ENCODE measurements around the gene PARD3B.
A peak's percentile ranks its signal among the peaks of the same experiment; 100 is the strongest.

Gene PARD3B

DNA sequence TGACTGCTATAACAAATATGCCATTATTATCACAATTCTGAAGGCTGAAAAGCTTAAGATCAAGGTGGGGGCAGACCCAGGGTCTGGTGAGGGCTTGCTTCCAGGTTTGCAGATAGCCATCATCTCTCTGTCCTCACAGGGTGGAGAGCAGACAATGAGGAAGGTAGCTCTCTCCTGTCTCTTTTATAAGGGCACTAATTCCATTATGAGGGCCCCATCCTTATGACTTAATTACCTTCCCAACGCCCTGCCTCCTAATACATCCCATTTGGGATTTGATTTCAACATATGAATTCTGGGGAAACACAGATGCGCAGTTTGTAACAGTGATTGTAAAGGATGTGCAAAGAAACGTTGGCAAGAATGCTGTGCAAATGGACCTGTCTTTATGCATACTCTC, 44.8 kb downstream of the PARD3B start:
- no peak for FAIRE-seq

- no peak for FAIRE-seq
Measured at GRCh38 chr2:204591225-204591624, 46.0 kb downstream of the PARD3B start.

- peak; percentile 23 for FAIRE-seq
Measured at GRCh38 chr2:204604061-204604460, 58.8 kb downstream of the PARD3B start.

DNA sequence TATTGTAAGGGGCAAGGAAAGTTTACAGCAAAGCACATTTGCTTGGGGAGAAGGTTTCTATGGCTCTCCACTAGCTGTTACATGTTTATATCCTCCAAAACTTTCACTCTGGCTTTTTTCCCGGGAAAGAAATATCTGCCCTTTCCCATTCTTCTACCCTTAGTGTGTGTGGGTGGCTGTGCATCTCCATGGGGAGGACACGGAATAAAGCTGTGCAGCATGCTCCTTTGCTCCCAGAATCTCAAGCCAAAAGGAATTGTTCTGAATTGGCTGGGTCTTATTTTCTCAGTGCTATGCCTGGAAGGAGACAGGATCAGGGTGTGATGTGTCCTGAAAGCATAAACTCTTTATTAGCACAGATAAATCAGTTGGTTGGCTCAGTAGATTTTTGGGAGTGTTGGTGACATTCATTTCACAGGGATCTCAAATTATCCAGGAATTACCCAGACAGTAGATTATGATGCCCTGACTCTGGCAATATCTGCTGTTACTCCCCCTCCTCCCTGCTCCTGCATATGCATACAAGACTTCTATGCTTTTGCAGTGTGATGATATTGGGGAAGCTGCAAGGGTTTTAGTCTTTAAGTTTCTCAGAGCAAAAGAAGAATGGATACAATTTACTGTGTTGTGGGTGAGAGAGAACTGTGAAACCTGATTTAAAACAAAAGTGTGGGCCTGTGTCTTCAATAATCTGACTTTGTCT, 63.1 kb downstream of the PARD3B start:
- FAIRE-seq, result peak; percentile 88

GRCh38 chr2:204611017-204611631, 65.8 kb downstream of the PARD3B start:
- no peak for FAIRE-seq

DNA sequence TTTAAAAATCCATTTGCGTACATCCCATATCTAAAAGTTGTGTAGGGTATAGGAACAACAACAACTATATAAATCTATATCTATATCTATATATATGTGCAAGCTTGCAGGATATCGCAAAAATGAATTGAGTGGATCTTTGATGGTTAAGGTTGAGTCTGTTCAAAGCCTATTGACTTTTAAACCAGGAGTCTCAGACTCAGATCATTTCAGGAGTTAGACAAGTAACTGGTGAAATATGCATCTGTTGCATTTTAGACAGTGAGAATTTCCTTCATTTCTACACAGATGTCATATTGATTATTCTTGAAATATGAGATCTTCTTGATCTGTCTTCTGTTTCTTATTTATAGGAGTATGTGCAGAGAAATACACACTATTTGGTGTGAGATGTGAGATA, 66.5 kb downstream of the PARD3B start:
- FAIRE-seq, result no peak

GRCh38 chr2:204613635-204614034, 68.4 kb downstream of the PARD3B start:
- FAIRE-seq, result no peak

GRCh38 chr2:204615456-204615855, 70.2 kb downstream of the PARD3B start:
- FAIRE-seq, result no peak

GRCh38 chr2:204625135-204625534, 79.9 kb downstream of the PARD3B start:
- FAIRE-seq, result no peak

DNA sequence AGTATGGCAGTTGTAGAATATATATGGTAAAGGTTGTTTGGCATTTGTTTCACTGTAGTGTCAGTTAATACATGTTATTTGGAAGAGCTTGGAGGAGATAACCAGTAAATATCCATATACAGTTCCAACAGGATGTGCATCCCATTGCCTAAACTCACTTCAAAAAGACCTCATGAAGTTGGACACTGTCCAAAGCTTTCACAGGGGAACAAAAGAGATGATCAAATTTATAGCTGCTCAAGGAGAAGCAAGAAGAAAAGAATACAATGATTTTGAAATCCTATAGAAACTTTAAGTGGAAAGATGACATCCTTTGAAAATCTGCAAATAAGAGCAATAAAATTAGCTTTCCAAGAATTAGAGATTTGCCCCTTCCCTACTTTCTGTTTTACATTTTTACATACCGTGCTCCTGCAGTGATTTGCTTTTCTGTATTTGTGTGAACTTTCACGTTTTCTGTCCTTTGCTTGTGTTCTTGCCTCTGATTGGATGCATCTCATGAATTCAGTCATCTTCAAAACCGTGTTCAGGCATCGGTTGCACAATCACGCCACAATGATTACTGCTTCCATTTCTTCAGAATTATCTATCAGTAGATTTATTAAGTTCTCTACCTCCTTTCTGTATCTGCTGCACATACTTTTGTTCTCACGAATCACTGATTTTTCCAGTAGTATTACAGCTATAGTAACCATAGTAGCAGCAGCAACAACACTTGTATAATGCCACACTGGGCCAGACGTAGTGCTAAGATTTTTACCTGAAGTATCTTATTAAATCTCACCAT, 83.8 kb downstream of the PARD3B start:
- no peak for FAIRE-seq

DNA sequence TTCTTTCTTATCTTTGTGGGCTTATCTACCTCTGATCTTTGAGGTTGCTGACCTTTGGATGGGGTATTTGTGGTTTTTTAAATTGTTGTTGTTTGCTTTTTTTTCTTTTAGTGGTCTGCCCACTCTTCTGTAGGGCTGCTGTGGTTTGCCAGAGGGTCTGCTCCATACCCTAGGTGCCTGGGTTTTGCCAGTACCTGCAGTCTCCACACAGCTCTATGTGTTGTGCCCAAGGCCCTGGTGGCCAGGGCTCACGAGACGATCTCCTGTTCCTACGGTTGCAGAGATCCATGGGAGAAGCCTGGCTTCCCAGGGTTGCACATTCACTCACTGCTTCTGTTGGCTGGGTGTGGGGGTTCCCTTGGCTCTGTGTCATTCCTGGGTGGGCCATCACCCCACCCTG, 87.1 kb downstream of the PARD3B start:
- FAIRE-seq, result no peak

- FAIRE-seq, result no peak
Measured at GRCh38 chr2:204634564-204634963, 89.3 kb downstream of the PARD3B start.

DNA sequence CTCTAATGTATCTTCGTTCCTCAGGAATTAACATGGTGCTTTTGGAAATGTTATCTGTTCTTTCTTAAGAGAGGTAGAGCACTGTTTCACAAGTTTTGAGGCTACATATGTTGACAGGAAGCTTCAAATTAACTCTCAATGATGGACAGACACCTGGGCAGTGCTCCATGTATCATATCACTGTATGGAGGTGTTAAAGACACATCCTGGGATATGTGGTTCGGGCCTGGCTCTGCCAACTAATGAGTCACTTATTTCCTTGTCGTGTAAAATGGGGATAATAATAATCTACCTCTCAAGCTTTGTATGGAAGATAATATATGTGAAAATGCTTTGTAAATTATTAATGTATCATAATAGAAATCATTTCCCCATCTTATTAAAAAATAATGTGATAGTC, 90.2 kb downstream of the PARD3B start:
- no peak for FAIRE-seq

GRCh38 chr2:204638471-204639194, 93.4 kb downstream of the PARD3B start:
- no peak for FAIRE-seq

DNA sequence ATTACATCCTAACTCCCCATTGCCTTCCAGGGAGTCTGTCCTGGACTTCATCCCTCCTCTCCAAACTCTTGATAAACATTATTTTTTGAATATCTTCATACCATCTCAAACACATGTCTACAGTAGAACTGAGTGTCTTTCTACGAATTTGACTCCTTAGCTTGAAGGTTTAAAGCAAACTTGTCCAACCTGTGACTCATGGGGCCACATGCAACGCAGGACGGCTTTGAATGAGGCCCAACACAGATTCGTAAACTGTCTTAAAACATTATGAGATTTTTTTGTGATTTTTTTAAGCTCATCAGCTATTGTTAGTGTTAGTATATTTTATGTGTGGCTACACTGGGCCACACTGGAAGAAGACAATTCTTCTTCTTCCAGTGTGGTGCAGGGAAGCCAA, 98.1 kb downstream of the PARD3B start:
- no peak for FAIRE-seq

DNA sequence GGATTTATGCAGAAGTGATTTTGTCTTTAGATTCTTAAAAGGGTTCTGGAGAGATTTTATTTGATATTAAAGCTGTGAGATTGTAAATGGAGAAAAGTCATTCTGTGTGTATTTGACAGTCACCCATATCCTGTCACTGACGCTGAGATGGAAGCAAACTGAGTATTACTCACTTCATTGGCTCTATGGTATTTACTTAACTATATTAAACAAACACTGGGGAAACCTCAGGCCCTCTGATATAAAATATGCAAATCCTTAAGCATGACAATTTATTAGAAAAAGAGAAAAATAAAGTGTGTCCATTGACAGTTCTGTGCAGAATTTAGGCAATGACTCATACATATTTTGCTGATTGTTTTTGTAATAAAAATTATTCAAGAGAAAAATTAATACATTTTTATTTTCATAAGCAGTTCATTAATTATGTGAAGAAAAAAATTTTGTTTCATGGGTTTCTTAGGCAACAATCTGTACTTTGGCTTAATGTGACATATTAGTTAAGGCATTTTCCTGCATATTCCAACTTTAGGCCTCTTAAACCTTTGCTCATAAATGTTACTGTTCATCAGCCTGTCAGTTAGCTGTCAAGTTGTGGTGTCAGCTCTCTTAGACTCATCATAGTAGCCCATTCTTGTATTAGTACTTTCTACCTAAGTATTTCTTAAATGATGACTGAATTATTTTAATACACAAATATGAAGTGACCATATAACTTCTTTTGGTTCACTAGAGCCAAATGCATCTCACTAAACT, 99.9 kb downstream of the PARD3B start:
- no peak for FAIRE-seq

DNA sequence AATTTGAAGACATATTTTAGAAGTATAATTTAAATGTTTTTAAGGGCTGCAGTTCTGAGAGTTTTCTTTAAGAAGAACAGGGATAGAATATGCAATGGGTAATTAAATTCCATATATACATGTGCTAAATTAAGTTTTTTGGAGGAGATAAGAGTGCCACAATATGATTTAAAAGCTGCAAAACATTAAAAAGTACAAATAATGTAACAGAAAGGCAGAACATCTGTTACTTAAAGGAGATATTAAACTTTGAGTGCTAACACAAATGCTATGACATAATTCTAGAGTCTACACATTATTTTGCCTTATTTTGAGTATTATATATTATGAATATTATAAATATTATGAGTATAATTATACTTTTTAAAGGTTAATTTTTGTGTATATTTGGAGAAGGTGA, 102.4 kb downstream of the PARD3B start:
- FAIRE-seq, result no peak

- no peak for FAIRE-seq
Measured at GRCh38 chr2:204650611-204651010, 105.3 kb downstream of the PARD3B start.

DNA sequence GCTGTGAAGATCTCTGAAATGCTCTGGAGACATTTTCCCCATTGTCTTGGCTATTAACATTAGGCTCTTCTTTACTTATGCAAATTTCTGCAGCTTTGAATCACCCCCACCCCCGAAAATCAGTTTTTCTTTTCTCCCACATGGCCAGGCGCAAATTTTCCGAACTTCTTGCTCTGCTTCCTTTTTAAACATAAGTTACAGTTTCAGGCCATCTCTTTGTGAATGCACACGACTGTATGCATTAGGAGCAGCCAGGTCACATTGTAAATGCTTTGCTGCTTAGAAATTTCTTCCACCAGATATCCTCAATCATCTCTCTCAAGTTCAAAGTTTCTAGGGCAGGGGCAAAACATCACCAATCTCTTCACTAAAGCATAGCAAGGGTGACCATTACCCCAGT, 106.8 kb downstream of the PARD3B start:
- FAIRE-seq, result no peak

GRCh38 chr2:204654669-204655068, 109.4 kb downstream of the PARD3B start:
- no peak for FAIRE-seq

DNA sequence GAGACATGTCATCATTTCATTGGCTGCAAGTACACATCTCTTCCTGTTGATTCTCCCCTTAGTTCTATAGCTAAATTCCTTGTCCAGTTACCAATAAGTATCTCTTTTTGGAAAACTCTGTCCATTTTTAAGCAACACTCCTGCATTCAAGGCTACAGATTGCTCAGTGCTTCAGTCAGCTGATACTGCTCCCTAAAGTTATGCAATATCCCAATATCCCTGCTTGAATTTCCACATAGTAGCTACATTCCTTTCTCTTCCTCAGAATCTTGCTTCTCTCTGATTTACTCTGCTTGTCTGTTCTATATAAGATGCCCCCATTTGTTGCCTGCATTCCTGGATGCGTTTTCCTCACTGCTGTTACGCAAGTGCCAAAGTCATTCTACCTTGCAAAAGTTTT, 109.8 kb downstream of the PARD3B start:
- no peak for FAIRE-seq

- no peak for FAIRE-seq
Measured at GRCh38 chr2:204655626-204656025, 110.4 kb downstream of the PARD3B start.

- no peak for FAIRE-seq
Measured at GRCh38 chr2:204657024-204657423, 111.7 kb downstream of the PARD3B start.

Measured in endometrium (tissue), 2 donors.